HG03469 (cell line): ENCODE measurements around the gene SLC6A20.
"Not testable (repeated sequence)": the region's sequence is repeated elsewhere in the genome, so short reads cannot be mapped to it uniquely, and the experiment has no call there.

Experiments used
- ATAC-seq: cut with Tn5 transposase; IDR thresholded peaks from one replicate; pipeline ENCODE4 v1.9.1; 2021; ENCODE audit warnings: mild to moderate bottlenecking, moderate library complexity, moderate number of reproducible peaks; ENCODE audit not compliant: unreplicated experiment

Gene SLC6A20

GRCh38 chr3:45761831-45762230 lies 34.5 kb downstream of the SLC6A20 start:
- no peak for ATAC-seq

- ATAC-seq: no peak
Measured at GRCh38 chr3:45760878-45761711, 35.2 kb downstream of the SLC6A20 start.

- no peak for ATAC-seq
Measured at GRCh38 chr3:45759851-45760250, 36.5 kb downstream of the SLC6A20 start.

GRCh38 chr3:45758871-45759270 lies 37.5 kb downstream of the SLC6A20 start:
- ATAC-seq: no peak

GRCh38 chr3:45757141-45757540 lies 39.2 kb downstream of the SLC6A20 start:
- not testable (repeated sequence) for ATAC-seq

- no peak for ATAC-seq
Measured at GRCh38 chr3:45756055-45756454, 40.3 kb downstream of the SLC6A20 start.

GRCh38 chr3:45754461-45754860 lies 41.9 kb downstream of the SLC6A20 start:
- ATAC-seq: no peak

GRCh38 chr3:45753095-45753494 lies 43.2 kb downstream of the SLC6A20 start:
- ATAC-seq: no peak

- ATAC-seq: no peak
Measured at GRCh38 chr3:45751537-45752242, 44.6 kb downstream of the SLC6A20 start.

GRCh38 chr3:45749880-45750279 lies 46.5 kb downstream of the SLC6A20 start:
- ATAC-seq: no peak

GRCh38 chr3:45749036-45749600 lies 47.2 kb downstream of the SLC6A20 start:
- not testable (repeated sequence) for ATAC-seq

- no peak for ATAC-seq
Measured at GRCh38 chr3:45748068-45748467, 48.3 kb downstream of the SLC6A20 start.

- ATAC-seq: no peak
Measured at GRCh38 chr3:45746777-45747622, 49.3 kb downstream of the SLC6A20 start.

- ATAC-seq: no peak
Measured at GRCh38 chr3:45746165-45746776, 50.1 kb downstream of the SLC6A20 start.

- ATAC-seq: no peak
Measured at GRCh38 chr3:45742461-45743089, 53.8 kb downstream of the SLC6A20 start.

GRCh38 chr3:45741742-45742460 lies 54.4 kb downstream of the SLC6A20 start:
- no peak for ATAC-seq

GRCh38 chr3:45741247-45741646 lies 55.1 kb downstream of the SLC6A20 start:
- no peak for ATAC-seq

- no peak for ATAC-seq
Measured at GRCh38 chr3:45739991-45740390, 56.3 kb downstream of the SLC6A20 start.

- ATAC-seq: no peak
Measured at GRCh38 chr3:45737234-45737633, 59.1 kb downstream of the SLC6A20 start.
